ENCODE results near the gene BICC1.

The BICC1 gene

GRCh38 chr10:58515291-58515941 is 2.7 kb downstream of the BICC1 start:
- DNase-seq: no peak

GRCh38 chr10:58516119-58516518 is 3.4 kb downstream of the BICC1 start:
- DNase-seq: no peak

GRCh38 chr10:58516671-58517070 is 4.0 kb downstream of the BICC1 start:
- no peak for DNase-seq

GRCh38 chr10:58517081-58517480 is 4.4 kb downstream of the BICC1 start:
- no peak for DNase-seq

GRCh38 chr10:58517491-58518355 is 5.1 kb downstream of the BICC1 start:
- no peak for DNase-seq

- no peak for DNase-seq
Observed at GRCh38 chr10:58518775-58519174, 6.1 kb downstream of the BICC1 start.

- no peak for DNase-seq
Observed at GRCh38 chr10:58529077-58529728, 16.5 kb downstream of the BICC1 start.

GRCh38 chr10:58531084-58531695 is 18.5 kb downstream of the BICC1 start:
- DNase-seq: peak; percentile 65

GRCh38 chr10:58535311-58535710 is 22.6 kb downstream of the BICC1 start:
- DNase-seq: no peak

GRCh38 chr10:58543141-58543540 is 30.5 kb downstream of the BICC1 start:
- no peak for DNase-seq

- no peak for DNase-seq
Observed at GRCh38 chr10:58544135-58544534, 31.5 kb downstream of the BICC1 start.

GRCh38 chr10:58545427-58545826 is 32.8 kb downstream of the BICC1 start:
- DNase-seq: no peak

- DNase-seq: no peak
Observed at GRCh38 chr10:58546137-58546536, 33.5 kb downstream of the BICC1 start.

- no peak for DNase-seq
Observed at GRCh38 chr10:58546722-58547445, 34.2 kb downstream of the BICC1 start.

GRCh38 chr10:58547963-58548362 is 35.3 kb downstream of the BICC1 start:
- no peak for DNase-seq

GRCh38 chr10:58554316-58554715 is 41.6 kb downstream of the BICC1 start:
- no peak for DNase-seq

GRCh38 chr10:58555170-58555929 is 42.7 kb downstream of the BICC1 start:
- DNase-seq: no peak

- DNase-seq: no peak
Observed at GRCh38 chr10:58555930-58556311, 43.2 kb downstream of the BICC1 start.

GRCh38 chr10:58556516-58557165 is 44.0 kb downstream of the BICC1 start:
- no peak for DNase-seq

- no peak for DNase-seq
Observed at GRCh38 chr10:58557714-58558113, 45.0 kb downstream of the BICC1 start.

GRCh38 chr10:58560068-58560467 is 47.4 kb downstream of the BICC1 start:
- DNase-seq: no peak
